Neural progenitor cell (in vitro differentiated cells): ENCODE measurements around the gene PEAK1. TPM values are rescaled to one million over a fixed set of nuclear protein-coding genes. Genes with fewer than 3 reads are reported as not detected.
"Not testable (repeated sequence)": the region's sequence is repeated elsewhere in the genome, so short reads cannot be mapped to it uniquely, and the experiment has no call there.

Experiments
- DNase-seq: peaks from one replicate; pipeline ENCODE4 v3.0.0-alpha.2; 2016; ENCODE audit warnings: low spot score
- H2AFZ ChIP-seq: fragments of 200-600 bp; sonication (generic); replicated peaks from 2 replicates; pipeline ENCODE4 v1.6.1; 2016; ENCODE audit warnings: antibody characterized with exemption
- H3F3A ChIP-seq: fragments of 200-600 bp; sonication (generic); 2 replicates; pipeline ENCODE4 v1.6.1; 2016; ENCODE audit warnings: antibody characterized with exemption, low read depth
- H3K27ac ChIP-seq: fragments of 200-600 bp; sonication (generic); 2 replicates; pipeline ENCODE4 v1.5.1; 2016; ENCODE audit warnings: mild to moderate bottlenecking
- H3K27me3 ChIP-seq: fragments of 200-600 bp; sonication (generic); 2 replicates; pipeline ENCODE4 v1.6.1; 2016; ENCODE audit warnings: mild to moderate bottlenecking, moderate library complexity
- H3K36me3 ChIP-seq: fragments of 200-600 bp; sonication (generic); 2 replicates; pipeline ENCODE4 v1.5.1; 2016
- H3K4me1 ChIP-seq: fragments of 200-600 bp; sonication (generic); 2 replicates; pipeline ENCODE4 v1.6.1; 2016; ENCODE audit warnings: mixed run types
- H3K4me2 ChIP-seq: fragments of 200-600 bp; sonication (generic); 2 replicates; pipeline ENCODE4 v1.6.1; 2016
- H3K4me3 ChIP-seq: fragments of 200-600 bp; sonication (generic); 2 replicates; pipeline ENCODE4 v1.5.1; 2016
- H3K79me2 ChIP-seq: fragments of 200-600 bp; sonication (generic); 2 replicates; pipeline ENCODE4 v1.6.1; 2016; ENCODE audit warnings: low read depth
- H3K9ac ChIP-seq: fragments of 200-600 bp; sonication (generic); 2 replicates; pipeline ENCODE4 v1.6.1; 2016
- H3K9me3 ChIP-seq: fragments of 200-600 bp; sonication (generic); 2 replicates; pipeline ENCODE4 v1.5.1; 2016; ENCODE audit warnings: low read depth
- H4K20me1 ChIP-seq: fragments of 200-600 bp; sonication (generic); 2 replicates; pipeline ENCODE4 v1.6.1; 2016; ENCODE audit warnings: low read depth
- H3K27ac Mint-ChIP-seq: 3 replicates; pipeline ENCODE4 v1.8.0; 2021; ENCODE audit warnings: mixed read lengths
- H3K27me3 Mint-ChIP-seq: 2 replicates; pipeline ENCODE4 v1.8.0; 2022; ENCODE audit warnings: low read depth, mild to moderate bottlenecking, inconsistent platforms, moderate library complexity, mixed read lengths; ENCODE audit not compliant: insufficient read depth
- H3K36me3 Mint-ChIP-seq: 3 replicates; pipeline ENCODE4 v1.8.0; 2021; ENCODE audit warnings: mixed read lengths
- H3K4me1 Mint-ChIP-seq: 3 replicates; pipeline ENCODE4 v1.8.0; 2021; ENCODE audit warnings: mixed read lengths
- H3K4me3 Mint-ChIP-seq: 3 replicates; pipeline ENCODE4 v1.8.0; 2021; ENCODE audit warnings: mild to moderate bottlenecking, moderate library complexity, mixed read lengths
- H3K9me3 Mint-ChIP-seq: 3 replicates; pipeline ENCODE4 v1.8.0; 2020; ENCODE audit warnings: mixed read lengths
- CTCF ChIP-seq: fragments of 200-600 bp; sonication (generic); IDR thresholded peaks from 2 replicates; pipeline ENCODE4 v1.5.1; 2017; ENCODE audit warnings: antibody characterized with exemption, mild to moderate bottlenecking
- EZH2 ChIP-seq: fragments of 200-600 bp; sonication (generic); IDR thresholded peaks from 2 replicates; pipeline ENCODE4 v1.6.1; 2017; ENCODE audit warnings: antibody characterized with exemption, mild to moderate bottlenecking, moderate library complexity
- EZH2phosphoT487 ChIP-seq: fragments of 200-600 bp; sonication (generic); IDR thresholded peaks from 2 replicates; pipeline ENCODE4 v1.6.1; 2017; ENCODE audit warnings: antibody characterized with exemption
- total RNA-seq: library from RNA; depleted of rRNA; stranded (reverse); fragments of >200 nt; gene quantifications from 2 replicates; pipeline ENCODE4 v1.2.3, GENCODE V29; 2015; ENCODE audit warnings: low replicate concordance

PEAK1 gene
- total RNA-seq, 1 donor from 2014 or later, result 30.9 TPM

GRCh38 chr15:77179541-77179998, 240.3 kb downstream of the PEAK1 start:
- H3K27me3 ChIP-seq, result no peaks in the 10 kb centered on the region
- no peak overlapping the region for H3K27ac ChIP-seq
- H3K9ac ChIP-seq, result no peak overlapping the region
- H3K9me3 ChIP-seq, result no peaks in the 10 kb centered on the region
- no peak overlapping the region for H3K4me2 ChIP-seq
- no peak for DNase-seq
- H3K9me3 Mint-ChIP-seq, result no peaks in the 10 kb centered on the region
- H3K27me3 Mint-ChIP-seq, result no peaks in the 10 kb centered on the region
- no peaks in the 10 kb centered on the region for H4K20me1 ChIP-seq
- H3K79me2 ChIP-seq, result no peaks in the 10 kb centered on the region
- no peak overlapping the region for H3K4me3 Mint-ChIP-seq
- no peak overlapping the region for H3K27ac Mint-ChIP-seq
- no peaks in the 10 kb centered on the region for H3K36me3 ChIP-seq
- H3F3A ChIP-seq, result no peaks in the 10 kb centered on the region
- no peak for TF ChIP-seq EZH2phosphoT487
- no peak for TF ChIP-seq CTCF
- TF ChIP-seq EZH2, result no peak
- H2AFZ ChIP-seq, result no peak overlapping the region
- H3K4me1 Mint-ChIP-seq, result peaks cover 13% of the 10 kb centered on the region
- H3K4me1 ChIP-seq, result peaks cover 9% of the 10 kb centered on the region
- H3K4me3 ChIP-seq, result no peak overlapping the region
- H3K36me3 Mint-ChIP-seq, result peaks cover 11% of the 10 kb centered on the region

GRCh38 chr15:77178411-77178810, 241.5 kb downstream of the PEAK1 start:
- Histone ChIP-seq H4K20me1 (no peaks in the 10 kb centered on the region), H3K4me1 (peaks cover 9% of the 10 kb centered on the region), H3K27me3 (no peaks in the 10 kb centered on the region), H2AFZ (no peak overlapping the region), H3K79me2 (no peaks in the 10 kb centered on the region), H3K36me3 (no peaks in the 10 kb centered on the region), H3K27ac (no peak overlapping the region), H3K4me3 (no peak overlapping the region), H3K9ac (no peak overlapping the region), H3F3A (no peaks in the 10 kb centered on the region), H3K9me3 (no peaks in the 10 kb centered on the region), H3K4me2 (no peak overlapping the region)
- Mint-ChIP-seq H3K9me3 (no peaks in the 10 kb centered on the region), H3K27me3 (no peaks in the 10 kb centered on the region), H3K27ac (no peak overlapping the region), H3K36me3 (peaks cover 11% of the 10 kb centered on the region), H3K4me3 (no peak overlapping the region), H3K4me1 (peaks cover 13% of the 10 kb centered on the region)
- DNase-seq, result no peak
- TF ChIP-seq EZH2phosphoT487 (no peak), EZH2 (no peak), CTCF (no peak)

GRCh38 chr15:77176148-77176547, 243.8 kb downstream of the PEAK1 start:
- H3K79me2 ChIP-seq, H3K27me3 ChIP-seq, H3K4me2 ChIP-seq, H3K27ac Mint-ChIP-seq, H3K4me3 Mint-ChIP-seq, H3K9me3 ChIP-seq, H3K4me1 ChIP-seq, H3K36me3 ChIP-seq, H3K27me3 Mint-ChIP-seq, H3K9ac ChIP-seq, H3K4me1 Mint-ChIP-seq, H3K27ac ChIP-seq, H3F3A ChIP-seq, H3K4me3 ChIP-seq, DNase-seq, H4K20me1 ChIP-seq, H3K9me3 Mint-ChIP-seq, H2AFZ ChIP-seq: not testable (repeated sequence)
- peaks cover 11% of the 10 kb centered on the region for H3K36me3 Mint-ChIP-seq

GRCh38 chr15:77173487-77173886, 246.4 kb downstream of the PEAK1 start:
- Histone ChIP-seq H3K4me3 (no peak overlapping the region), H3K27me3 (no peaks in the 10 kb centered on the region), H3K27ac (no peak overlapping the region), H3F3A (no peaks in the 10 kb centered on the region), H3K36me3 (no peaks in the 10 kb centered on the region), H3K4me1 (no peaks in the 10 kb centered on the region), H3K9me3 (no peaks in the 10 kb centered on the region), H3K4me2 (no peak overlapping the region), H2AFZ (no peak overlapping the region), H3K9ac (no peak overlapping the region), H4K20me1 (no peaks in the 10 kb centered on the region), H3K79me2 (no peaks in the 10 kb centered on the region)
- no peaks in the 10 kb centered on the region for H3K4me1 Mint-ChIP-seq
- TF ChIP-seq EZH2, result no peak
- no peak for TF ChIP-seq CTCF
- no peak for TF ChIP-seq EZH2phosphoT487
- no peaks in the 10 kb centered on the region for H3K27me3 Mint-ChIP-seq
- no peaks in the 10 kb centered on the region for H3K9me3 Mint-ChIP-seq
- DNase-seq, result no peak
- H3K36me3 Mint-ChIP-seq, result peaks cover 2% of the 10 kb centered on the region
- no peak overlapping the region for H3K27ac Mint-ChIP-seq
- no peak overlapping the region for H3K4me3 Mint-ChIP-seq
